GM19351 (cell line): Measurements from ENCODE around the gene LINGO1.

Experiments
- ATAC-seq: cut with Tn5 transposase; IDR thresholded peaks from one replicate; pipeline ENCODE4 v1.9.1; 2021; ENCODE audit warnings: mild to moderate bottlenecking, moderate library complexity; ENCODE audit not compliant: unreplicated experiment

LINGO1 gene

DNA sequence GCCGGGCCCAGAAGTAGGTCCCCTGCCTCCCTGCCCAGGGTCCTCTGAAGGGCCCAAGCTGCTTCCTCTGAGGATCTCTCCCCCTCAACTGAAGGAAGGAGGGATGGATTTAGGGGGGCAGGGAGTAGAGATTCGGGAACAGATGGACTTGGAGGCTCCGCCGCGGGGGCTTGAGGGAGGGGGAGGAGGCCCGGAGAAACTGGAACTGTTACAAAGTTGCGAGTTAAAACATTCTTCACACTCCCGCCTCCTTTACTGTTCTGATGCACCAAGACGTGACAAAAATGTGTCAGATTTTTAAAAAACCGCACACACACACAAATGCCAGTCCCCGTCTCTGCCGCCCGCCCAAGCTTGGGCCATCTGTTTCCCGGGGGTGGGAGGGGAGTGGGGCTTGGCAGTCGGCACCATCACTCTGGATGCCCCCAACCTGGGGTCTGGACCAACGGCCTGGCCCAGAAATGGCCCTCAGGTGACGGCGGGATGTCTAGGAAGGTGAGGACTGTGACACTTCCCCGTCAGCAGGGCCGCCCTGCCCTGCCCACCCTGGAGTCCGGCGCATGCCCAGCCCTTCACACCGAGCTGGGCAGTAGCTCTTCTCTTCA lies 25.0 kb upstream of the LINGO1 start:
- no peak for ATAC-seq

GRCh38 chr15:77656294-77656693 lies 23.6 kb upstream of the LINGO1 start:
- no peak for ATAC-seq

GRCh38 chr15:77654975-77655374 lies 22.3 kb upstream of the LINGO1 start:
- ATAC-seq, result no peak

DNA sequence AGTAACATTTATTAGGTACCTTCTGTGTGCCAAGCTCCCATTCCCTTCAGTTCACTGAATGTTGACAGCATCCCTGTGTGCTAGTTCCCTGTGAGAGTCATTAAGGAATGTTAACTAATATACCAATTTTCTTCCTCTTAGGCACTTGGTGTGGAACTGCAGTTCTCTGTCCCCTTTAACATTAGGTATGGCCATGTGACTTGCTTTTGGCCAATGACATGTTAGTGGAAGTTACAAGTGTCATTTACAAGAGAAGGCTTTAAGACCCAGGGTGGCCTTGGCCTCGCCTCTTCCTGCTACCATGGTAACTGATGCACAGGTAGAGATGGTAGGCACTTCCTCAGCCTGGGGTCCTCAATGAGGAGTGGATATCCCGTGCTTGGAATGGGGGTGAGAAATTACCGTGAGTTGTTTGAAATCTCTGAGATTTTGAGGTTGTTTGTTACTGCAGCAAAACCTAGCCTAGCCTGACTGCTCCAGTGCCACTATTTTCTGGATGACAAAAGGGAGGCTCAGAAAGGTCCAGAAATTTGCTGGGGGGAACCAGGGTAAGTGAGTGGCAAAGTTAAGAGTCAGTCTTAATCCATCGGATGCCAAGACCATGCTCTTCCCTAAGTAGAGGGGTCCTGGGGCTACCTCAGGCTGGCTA lies 21.2 kb upstream of the LINGO1 start:
- no peak for ATAC-seq

DNA sequence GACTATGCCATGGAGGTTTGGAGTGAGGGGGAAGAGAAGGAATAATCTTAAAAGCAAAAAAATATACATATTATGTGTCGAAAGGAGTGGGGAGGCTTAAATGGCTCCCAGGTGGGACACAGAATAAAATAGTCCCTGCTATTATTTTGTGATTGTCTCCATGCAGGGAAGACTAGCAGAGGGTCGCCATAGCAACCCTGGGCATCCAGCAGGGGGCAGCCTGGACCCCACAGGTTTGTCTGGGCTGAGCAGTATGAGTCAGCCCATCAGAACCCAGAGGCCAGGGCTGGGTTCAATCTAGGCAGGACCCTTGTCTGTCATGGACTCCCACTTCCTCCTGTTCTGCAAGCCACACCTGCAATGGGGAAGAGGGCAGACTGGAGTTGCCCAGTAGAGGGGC lies 17.6 kb upstream of the LINGO1 start:
- ATAC-seq, result no peak

DNA sequence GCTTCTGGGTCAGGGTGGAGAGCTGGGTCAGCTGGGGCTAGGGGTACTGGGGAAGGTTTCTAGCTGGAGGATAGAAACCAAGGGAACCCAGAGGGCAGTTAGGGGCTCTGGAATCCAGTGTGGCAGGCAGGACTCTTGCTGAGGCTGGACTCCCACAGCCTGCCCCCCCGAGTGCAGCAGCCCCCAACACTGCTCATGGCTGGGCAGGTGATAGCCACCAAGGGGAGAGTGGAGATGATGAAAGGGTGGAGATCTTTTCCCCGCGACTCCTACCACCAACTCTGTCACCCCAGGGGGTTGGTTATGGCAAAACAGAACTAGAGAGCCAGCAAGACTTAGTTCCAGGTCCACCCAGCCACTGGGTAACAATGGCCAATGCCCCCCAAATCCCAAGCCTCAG lies 16.9 kb upstream of the LINGO1 start:
- ATAC-seq, result no peak

GRCh38 chr15:77649017-77649416 lies 16.3 kb upstream of the LINGO1 start:
- ATAC-seq, result no peak

DNA sequence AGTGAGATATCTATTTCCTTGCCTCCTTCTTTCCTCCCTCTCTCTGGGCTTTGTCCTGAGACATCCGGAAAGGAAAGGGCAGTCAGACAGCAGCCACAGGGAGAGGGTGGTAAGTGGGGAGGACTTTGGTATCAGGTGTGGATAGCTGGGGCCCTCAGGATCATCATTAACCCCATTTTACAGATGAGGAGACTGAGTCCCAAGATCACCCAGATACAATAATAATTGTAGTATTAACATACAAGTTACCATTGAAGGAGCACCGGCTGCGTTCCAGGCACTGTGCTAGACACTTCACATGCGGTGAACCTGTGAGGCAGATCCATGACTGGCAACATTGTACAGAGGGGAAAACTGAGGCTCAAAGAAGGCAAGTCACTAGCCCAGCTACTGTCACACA lies 15.2 kb upstream of the LINGO1 start:
- ATAC-seq, result no peak

GRCh38 chr15:77646104-77646694 lies 13.5 kb upstream of the LINGO1 start:
- no peak for ATAC-seq

GRCh38 chr15:77645602-77646001 lies 12.9 kb upstream of the LINGO1 start:
- ATAC-seq, result no peak

GRCh38 chr15:77644543-77645247 lies 12.0 kb upstream of the LINGO1 start:
- no peak for ATAC-seq

GRCh38 chr15:77643764-77644163 lies 11.1 kb upstream of the LINGO1 start:
- no peak for ATAC-seq

- ATAC-seq, result no peak
Observed at GRCh38 chr15:77642793-77643430, 10.2 kb upstream of the LINGO1 start.

DNA sequence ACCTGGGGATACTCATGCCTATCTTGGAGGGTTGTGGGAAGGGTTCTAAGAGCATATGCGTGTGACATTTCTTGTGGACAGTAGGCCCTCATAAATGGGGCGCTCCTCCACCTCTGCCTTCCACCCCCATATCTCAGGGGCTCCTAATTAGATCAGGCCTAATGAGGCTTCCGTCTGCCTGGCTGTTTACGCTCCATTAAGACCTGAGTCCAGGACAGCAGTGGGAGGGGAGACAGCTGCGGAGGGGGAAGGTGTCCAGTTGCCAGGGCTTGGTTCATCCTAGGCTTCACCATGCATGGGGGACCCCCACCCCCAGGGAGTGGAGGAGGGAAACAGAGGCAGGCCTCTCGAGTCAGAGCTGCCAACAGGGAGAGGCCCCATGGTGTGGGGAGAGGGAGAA lies 9.3 kb upstream of the LINGO1 start:
- no peak for ATAC-seq

DNA sequence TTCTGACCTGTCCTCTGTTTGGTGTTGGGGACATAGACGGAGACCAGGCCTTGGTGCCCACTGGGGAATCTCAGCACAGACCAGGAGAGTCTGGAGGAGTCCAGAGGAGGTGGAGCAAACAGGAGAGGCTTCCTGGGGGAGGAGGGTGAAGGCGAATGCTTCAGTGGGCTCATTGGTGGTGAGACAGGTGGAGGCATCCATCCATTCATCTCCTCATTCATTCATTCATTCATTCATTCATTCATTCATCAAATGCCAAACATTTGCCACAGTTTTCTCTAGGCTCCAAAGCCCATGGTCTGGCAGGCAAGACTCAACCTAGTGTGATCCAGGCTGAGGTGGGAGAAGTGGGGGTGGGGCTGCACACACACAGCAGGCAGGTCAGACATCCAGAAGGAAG lies 7.9 kb upstream of the LINGO1 start:
- no peak for ATAC-seq

GRCh38 chr15:77639431-77639830 lies 6.7 kb upstream of the LINGO1 start:
- no peak for ATAC-seq

DNA sequence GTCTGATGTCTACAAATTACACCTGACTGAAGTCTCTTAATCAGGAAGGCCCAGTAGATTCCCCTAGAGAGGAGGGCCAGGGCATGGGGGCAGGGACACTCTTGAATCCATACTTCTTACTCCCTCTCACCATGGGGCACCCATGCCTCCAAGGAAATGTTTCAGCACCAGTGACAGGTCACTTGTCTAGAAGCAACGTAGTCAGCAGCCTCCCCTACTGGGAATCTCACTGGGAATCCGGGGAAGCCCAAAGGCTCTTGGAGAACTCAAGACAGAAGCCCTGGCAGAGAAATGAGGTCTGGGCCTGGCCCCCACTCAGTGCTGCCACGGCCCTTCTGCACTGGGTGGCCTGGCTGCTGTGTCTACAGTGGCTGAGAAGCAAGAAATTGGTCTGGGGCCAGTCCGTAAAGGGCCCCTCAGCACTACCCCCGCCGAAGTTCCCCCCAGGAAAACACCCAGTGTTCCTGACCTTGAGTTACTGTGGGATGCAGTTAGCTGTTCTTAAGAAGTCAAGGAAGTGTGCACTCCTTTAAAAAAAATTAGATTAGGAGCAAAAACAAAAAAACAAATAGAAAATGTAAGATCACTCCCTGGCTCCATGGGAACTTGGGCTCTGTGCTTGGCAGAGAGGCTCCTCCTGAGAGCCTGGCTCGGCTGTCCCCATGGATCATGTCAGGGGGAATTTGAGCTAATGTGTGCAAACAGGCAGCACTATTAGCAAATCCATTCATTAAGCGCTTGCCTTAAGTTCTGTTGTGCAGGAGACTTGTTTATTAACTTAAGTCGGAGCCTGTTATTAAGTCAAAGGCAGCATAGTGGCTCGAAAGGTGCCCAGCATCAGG lies 5.4 kb upstream of the LINGO1 start:
- ATAC-seq, result no peak

- ATAC-seq, result no peak
Observed at GRCh38 chr15:77636209-77636608, 3.5 kb upstream of the LINGO1 start.

- ATAC-seq, result no peak
Observed at GRCh38 chr15:77634266-77634962, 1.7 kb upstream of the LINGO1 start.

DNA sequence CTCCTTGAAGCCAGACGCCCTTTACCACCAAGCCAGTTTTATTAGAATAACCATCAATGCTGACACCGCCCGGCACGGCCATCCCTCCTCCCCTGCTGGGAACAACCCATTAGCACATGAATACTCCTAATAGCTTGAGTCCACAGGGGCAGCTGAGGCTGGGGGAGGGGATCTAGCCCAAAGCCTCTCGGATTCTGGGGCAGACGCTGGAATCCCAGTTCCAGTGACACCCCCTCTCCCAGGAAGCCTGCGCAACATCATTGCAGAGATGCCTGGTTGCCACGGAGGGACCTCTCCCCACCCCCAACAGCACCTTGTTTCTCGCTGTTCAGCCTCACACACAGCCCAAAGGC lies 1.2 kb upstream of the LINGO1 start:
- ATAC-seq, result no peak
